H1 (cell line): ENCODE results near the gene MAPT. TPM values are rescaled to one million over a fixed set of nuclear protein-coding genes. Genes with fewer than 3 reads are reported as not detected.

Experiments used
- CBX5 ChIP-seq: fragments of 300-800, 300-1000 bp; sonication (generic); IDR thresholded peaks from 2 replicates; pipeline ENCODE4 v1.7.1; 2016; ENCODE audit warnings: antibody characterized with exemption, low read length, low read depth
- CEBPB ChIP-seq: IDR thresholded peaks from 2 replicates; pipeline ENCODE4 v1.6.1; 2012; ENCODE audit warnings: low read depth, low read length
- CHD7 ChIP-seq: fragments of 300-600 bp; sonication (generic); IDR thresholded peaks from 2 replicates; pipeline ENCODE4 v1.7.1; 2012; ENCODE audit warnings: low read length, moderate library complexity, mild to moderate bottlenecking, inconsistent platforms; ENCODE audit not compliant: insufficient replicate concordance
- EGR1 ChIP-seq: IDR thresholded peaks from 2 replicates; pipeline ENCODE4 v1.6.1; 2011; ENCODE audit warnings: low read depth, low read length, borderline replicate concordance
- EZH2 ChIP-seq: fragments of 200-600 bp; sonication (generic); IDR thresholded peaks from 2 replicates; pipeline ENCODE4 v1.7.1; 2012; ENCODE audit warnings: low read depth, mild to moderate bottlenecking, moderate library complexity, low read length, inconsistent platforms; ENCODE audit not compliant: severe bottlenecking
- GABPA ChIP-seq: IDR thresholded peaks from 2 replicates; pipeline ENCODE4 v1.6.1; 2011; ENCODE audit warnings: mild to moderate bottlenecking, low read length, moderate library complexity, borderline replicate concordance; ENCODE audit not compliant: insufficient read depth
- KDM5A ChIP-seq: fragments of 200-600 bp; IDR thresholded peaks from 2 replicates; pipeline ENCODE4 v1.7.1; 2012; ENCODE audit warnings: mild to moderate bottlenecking, low read length, inconsistent platforms, mixed read lengths
- NANOG ChIP-seq: IDR thresholded peaks from 2 replicates; pipeline ENCODE4 v1.6.1; 2011; ENCODE audit warnings: low read length, low read depth, mild to moderate bottlenecking, inconsistent platforms; ENCODE audit not compliant: insufficient read depth, poor library complexity, severe bottlenecking
- POLR2AphosphoS5 ChIP-seq: IDR thresholded peaks from 2 replicates; pipeline ENCODE4 v1.6.1; 2011; ENCODE audit warnings: low read depth, low read length
- POU5F1 ChIP-seq: IDR thresholded peaks from 2 replicates; pipeline ENCODE4 v1.6.1; 2011; ENCODE audit warnings: low read depth, mild to moderate bottlenecking, low read length, moderate library complexity
- RXRA ChIP-seq: IDR thresholded peaks from 2 replicates; pipeline ENCODE4 v1.6.1; 2011; ENCODE audit warnings: low read depth, mild to moderate bottlenecking, low read length, moderate library complexity; ENCODE audit not compliant: insufficient read depth
- SIX5 ChIP-seq: IDR thresholded peaks from 2 replicates; pipeline ENCODE4 v1.6.1; 2011; ENCODE audit warnings: mild to moderate bottlenecking, low read depth, low read length
- polyA plus RNA-seq, 7 experiments: library from polyadenylated mRNA; depleted of rRNA in 3 of 7; stranded (reverse) in 5 of 7; unstranded in 2 of 7; fragments of >200 nt in 5 of 7; fragments of 200-250 nt in 2 of 7; gene quantifications; 1 replicate in 5 of 7; 2 replicates in 1 of 7; 4 replicates in 1 of 7; pipeline versions ENCODE4 v1.2.1 to v1.2.3, GENCODE V29; 2011 to 2013; ENCODE audit warnings: missing spikeins in 2 of 7, mixed read lengths in 2 of 7
- total RNA-seq: library from RNA; stranded (reverse); fragmentation: NEBNext Ultra II Directional; extraction: Animal tissue kit (Norgen Biotek cat#: 25700); gene quantifications from 2 replicates; pipeline ENCODE4 v1.2.1, GENCODE V29; 2021

MAPT gene
- total and polyA plus RNA-seq, 2 of the 8 experiments (the other 6 are each of a cell fraction or from before 2014, with no cell fraction given): 0.54 to 1.7 TPM

DNA sequence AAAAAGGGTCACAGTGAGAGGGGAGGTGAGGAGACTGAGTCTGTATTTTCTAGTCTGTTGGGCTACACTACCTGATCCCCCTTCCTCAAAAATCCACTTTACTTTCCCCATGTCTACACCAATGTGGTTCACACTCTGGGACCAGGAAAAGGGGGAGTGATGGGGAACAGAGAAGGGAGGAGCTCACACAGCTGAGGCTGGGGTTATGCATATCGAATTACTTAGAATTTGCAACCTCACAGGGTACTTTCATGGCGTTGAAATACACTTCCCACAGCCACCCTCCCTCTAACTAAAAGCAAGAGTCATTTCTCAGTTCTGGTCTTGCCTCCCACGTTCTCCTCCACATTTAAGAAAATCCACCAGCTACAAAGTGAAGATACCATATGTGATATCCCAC, 14.1 kb downstream of the MAPT start (continued):
- TF ChIP-seq CHD7 (no peak), SIX5 (no peak), POLR2AphosphoS5 (no peak), CBX5 (no peak), POU5F1 (no peak), KDM5A (no peak), CEBPB (no peak), RXRA (no peak), NANOG (no peak), GABPA (no peak), EGR1 (no peak), EZH2 (no peak)
